GM21423 (cell line): Measurements from ENCODE around the gene PNMA8B.

ENCODE experiments used
- ATAC-seq: cut with Tn5 transposase; IDR thresholded peaks from one replicate; pipeline ENCODE4 v1.9.1; 2021; ENCODE audit warnings: mild to moderate bottlenecking, moderate library complexity; ENCODE audit not compliant: unreplicated experiment

The PNMA8B gene

DNA sequence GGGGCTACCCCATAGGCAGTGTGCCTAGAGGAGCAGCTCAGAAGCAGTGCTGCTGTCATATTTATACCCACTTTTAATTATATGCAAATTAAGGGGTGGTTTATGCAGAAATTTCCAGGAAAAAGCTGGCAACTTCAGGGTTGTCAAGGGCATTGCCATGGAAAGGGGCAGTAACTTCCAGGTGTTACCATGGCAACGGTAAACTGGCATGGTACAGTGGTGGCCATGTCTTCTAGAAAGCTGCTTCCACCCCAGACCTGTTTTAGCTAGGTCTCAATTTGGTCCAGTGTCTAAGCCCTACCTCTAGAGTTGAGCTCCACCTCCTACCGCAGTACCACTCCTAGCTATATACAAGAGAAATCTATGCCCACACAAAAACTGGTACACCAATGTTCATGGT is 35.6 kb downstream of the PNMA8B start:
- no peak for ATAC-seq

DNA sequence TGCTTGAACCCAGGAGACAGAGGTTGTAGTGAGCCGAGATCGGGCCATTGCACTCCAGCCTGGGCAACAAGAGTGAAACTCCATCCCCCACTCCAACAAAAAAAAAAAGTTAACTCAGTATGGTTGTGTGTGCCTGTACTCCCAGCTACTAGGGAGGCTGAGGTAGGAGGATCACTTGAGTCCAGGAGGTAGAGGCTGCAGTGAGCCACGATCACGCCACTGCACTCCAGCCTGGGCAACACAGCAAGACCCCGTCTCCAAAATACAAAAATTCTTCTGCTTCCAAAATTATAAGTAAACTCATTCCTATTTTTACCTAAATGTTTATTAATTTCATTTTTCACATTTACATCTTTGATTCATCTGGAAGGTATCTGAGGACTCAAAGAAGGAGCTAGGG is 38.7 kb downstream of the PNMA8B start:
- no peak for ATAC-seq

DNA sequence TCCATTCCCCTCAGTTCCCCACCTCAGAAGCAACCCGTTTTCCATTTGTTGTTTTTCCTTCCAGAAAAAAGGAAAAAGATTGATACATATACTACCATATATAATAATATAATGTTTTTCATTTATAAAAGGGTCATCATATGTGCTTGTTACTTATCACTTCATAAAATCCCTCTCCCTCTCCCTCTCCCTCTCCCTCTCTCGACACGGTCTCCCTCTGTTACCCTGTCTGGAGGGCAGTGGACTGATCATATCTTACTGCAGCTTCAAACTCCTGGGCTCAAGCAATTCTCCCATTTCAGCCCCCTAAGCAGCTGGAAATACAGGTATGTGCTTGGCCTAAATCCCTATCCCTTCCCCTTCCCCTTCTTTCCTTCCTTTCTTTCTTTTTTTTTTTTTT is 41.4 kb downstream of the PNMA8B start:
- ATAC-seq = no peak

DNA sequence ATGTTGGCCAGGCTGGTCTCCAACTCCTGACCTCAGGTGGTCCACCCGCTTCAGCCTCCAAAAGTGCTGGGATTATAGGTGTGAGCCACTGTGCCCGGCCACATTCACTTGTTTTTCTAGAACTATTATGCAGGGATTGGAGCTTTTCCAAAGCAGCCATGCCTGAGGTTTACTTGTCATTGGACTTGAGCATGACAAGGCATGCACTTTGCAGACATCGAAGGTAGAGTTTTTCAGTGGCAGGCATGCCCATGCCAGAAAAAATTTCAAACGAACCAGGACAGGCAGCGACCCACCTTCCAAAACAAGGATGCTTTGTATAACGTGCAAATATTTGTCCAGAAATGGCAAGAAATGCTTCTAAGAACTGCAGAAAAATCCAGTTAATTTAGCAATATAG is 42.0 kb downstream of the PNMA8B start:
- no peak for ATAC-seq

DNA sequence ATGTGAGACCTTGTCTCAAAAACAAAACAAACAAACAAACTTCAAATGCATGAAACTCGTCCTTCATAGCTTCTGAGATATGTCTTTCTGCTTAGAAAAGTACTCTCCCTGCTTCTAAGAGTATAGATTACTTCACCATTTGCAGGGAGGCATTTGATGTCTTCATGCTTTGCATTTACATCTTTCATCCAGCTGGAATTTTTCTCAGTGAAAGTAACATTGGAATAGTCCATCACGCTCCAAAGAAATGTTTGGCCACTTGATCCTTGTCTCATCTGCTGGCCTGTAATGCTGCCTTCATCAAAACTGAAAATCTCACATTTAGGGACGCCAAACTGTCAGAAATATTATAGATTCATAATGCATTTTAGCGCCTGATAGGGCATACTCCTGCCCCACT is 43.5 kb downstream of the PNMA8B start:
- ATAC-seq = no peak

DNA sequence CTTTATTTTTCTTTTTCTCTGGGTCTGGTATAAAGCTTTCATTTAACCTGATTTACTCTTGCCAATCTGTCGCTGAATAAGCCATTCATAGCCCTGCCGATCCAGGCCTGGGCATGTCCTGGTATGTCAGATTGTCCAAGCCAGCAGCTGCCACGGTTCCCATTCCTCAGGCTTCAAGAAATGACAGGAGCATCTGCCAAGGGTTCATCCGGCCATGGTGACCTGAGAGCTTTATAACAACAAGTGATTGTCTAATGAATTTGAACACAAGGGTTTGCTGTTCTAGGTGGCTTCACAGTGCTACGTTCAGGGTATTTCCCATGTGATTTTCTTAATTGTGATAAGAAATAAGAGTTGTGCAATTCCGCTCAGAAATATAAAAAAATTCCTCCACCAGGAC is 44.3 kb downstream of the PNMA8B start:
- ATAC-seq = no peak

DNA sequence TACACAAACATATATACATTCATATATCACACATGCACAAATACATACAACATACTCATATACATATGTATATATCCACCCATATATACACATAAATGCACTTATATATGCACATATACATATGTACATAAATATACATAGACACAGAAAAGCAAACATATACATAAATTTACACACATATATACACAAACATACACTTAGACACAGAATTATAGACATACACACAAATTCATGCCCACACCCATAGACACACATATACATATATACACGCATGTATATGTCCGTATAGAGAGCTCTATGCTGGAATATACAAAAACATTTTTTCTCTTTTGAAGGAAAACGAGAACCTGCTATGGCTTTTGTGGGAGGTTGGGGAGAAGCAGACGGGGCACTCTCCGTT is 44.9 kb downstream of the PNMA8B start:
- no peak for ATAC-seq

DNA sequence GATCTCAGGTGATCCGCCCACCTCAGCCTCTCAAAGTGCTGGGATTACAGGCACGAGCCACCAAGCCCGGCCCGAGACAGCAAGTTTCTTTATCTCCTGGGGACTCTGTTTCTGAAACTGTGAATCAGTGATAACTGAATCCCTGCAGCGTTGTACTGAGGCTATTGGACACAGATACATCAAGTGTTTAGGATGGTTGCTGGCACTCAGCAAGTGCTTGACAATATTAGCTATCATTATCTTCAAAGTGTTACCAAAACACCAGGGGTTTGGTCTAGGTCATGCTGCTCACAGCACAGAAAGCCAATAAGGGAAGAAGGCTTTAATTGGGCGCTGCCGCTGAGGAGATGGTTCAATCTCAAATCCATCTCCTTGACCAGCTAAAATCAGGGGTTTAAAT is 46.4 kb downstream of the PNMA8B start:
- ATAC-seq = no peak

DNA sequence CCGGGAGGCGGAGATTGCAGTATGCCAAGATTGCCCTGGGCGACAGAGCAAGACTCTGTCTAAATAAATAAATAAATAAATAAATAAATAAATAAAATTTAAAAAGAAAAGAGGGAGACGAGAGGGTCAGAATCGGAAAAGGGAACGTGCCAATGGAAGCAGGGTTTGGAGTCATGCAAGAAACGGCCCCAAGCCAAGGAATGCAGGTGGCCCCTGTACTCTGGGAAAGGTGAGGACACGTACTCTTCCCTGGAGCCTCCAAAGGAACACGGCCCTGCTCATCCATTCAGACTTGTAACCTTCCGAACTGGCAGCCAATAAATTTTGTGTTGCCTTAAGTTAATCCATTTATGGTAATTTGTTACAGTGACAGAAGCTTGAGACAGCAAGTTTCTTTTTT is 47.1 kb downstream of the PNMA8B start:
- ATAC-seq = no peak

DNA sequence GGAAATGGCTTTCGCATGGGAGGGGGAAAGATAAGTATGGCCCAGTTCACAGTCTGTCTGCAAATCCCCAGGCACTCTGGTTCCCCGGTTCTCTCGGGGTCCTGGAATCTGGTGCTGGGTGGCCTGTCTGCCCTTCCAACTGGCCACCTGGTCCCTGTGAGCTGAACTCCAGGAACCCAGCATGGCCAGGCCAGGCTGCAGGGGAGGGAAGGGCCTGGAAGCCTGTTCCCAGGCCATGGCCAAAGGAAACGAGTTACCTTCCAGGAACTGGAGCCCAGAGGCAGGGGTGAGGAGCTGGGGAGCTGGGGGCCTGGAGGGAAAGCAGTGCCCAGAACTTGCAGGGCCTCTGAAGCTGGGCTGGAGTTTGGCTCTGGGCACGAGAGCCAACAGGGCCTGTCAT is 47.8 kb downstream of the PNMA8B start:
- ATAC-seq = no peak

DNA sequence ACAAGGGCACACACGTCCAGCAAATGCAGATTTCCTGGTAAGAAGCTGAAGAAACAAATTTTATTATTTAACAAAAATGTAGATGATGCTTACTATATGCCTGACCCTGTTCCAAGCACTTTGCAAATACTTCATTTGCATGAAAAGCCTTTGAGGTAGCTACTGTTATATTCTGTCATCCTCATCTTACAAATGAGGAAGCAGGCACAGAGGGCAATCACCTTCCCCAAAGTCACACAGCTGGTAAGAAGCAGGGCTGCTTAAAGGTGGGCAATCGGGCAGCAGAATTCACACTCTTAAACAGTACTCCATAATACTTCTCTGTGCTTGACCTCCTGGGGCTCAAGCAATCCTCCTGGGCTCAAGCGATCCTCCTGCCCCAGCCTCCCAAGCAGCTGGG is 48.7 kb downstream of the PNMA8B start:
- no peak for ATAC-seq

DNA sequence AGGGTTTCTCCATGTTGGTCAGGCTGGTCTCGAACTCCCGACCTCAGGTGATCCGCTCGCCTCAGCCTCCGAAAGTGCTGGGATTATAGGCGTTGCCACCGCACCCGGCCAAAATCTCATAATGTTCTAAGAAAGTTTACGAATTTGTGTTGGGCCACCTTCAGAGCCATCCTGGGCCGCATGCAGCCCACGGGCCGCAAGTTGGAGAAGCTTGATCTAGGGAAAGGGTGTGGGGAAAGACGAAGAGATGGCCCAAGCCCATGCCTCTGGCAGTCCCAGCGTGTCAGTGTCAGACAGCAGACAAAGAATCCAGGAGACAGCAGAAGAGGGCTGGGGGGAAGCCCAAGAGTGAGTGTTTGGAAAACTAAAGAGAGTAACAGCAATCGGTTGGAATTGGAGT is 49.6 kb downstream of the PNMA8B start:
- ATAC-seq = no peak

DNA sequence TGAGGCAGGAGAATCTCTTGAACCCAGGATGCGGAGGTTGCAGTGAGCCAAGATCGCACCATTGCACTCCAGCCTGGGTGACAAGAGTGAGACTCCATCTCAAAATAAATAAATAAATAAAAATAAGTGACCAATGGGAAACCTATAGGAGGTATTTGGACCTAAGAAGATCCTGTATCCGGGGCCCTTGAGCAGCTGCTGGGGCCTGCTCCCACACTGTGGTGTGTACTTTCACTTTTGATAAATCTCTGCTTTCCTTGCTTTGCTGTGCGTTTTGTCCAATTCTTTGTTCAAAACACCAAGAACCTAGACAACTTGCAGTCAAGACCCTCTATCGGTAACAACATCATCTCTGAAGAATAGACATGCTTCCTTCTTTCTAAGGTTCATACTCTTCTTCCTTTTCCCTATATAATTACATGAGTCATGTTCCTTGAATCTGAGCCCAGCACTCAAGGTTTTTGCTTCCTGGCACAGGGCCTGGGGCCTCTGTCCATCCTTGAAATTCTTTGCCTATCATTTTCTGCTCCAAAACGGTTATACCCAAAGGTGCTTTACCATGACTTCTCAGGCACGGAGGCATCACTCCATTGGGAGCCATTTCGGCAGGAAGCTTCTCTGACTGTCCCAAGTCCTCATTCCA is 52.7 kb downstream of the PNMA8B start:
- ATAC-seq = no peak

DNA sequence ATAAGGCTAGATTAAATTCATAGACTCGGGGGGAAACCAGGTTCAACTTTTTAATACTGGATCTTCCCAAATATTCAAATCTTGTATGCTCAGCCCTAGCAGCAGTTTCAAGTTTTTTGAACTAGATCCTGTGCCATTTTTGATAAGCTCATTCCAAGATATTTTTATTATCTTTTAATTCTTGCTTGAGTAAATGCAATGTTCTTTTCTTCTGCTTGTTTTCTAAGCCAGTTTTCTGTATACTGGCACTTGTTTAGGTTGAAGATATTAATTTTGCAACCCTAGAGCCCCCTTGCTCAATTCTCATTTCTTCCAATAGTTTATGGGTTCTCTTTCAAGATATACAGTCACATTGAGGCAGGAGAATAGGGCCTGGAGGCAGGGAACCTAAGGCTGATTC is 53.8 kb downstream of the PNMA8B start:
- ATAC-seq = no peak
